Measurements from ENCODE around the gene FAM174B.

The FAM174B gene

GRCh38 chr15:92652576-92652966, 3.0 kb downstream of the FAM174B start:
- Histone ChIP-seq H2BK5ac (ENCODE audit: low read length) (peak overlapping the region; percentile 7), H4K5ac (ENCODE audit: low read length) (no peak overlapping the region), H3K36me3 (ENCODE audit: control insufficient read depth, insufficient read depth, low read length) (no peaks in the 10 kb centered on the region), H3K4me1 (ENCODE audit: control insufficient read depth, low read depth, low read length) (peaks cover 25% of the 10 kb centered on the region), H3K27ac (ENCODE audit: low read depth, low read length) (peak overlapping the region; percentile 13), H3K56ac (ENCODE audit: low read length) (peak overlapping the region; percentile 74), H3K23ac (ENCODE audit: low read length) (no peak overlapping the region), H3K27me3 (ENCODE audit: insufficient read depth, low read length, poor library complexity) (no peaks in the 10 kb centered on the region), H3K79me2 (ENCODE audit: control insufficient read depth, insufficient read depth, low read length) (peaks cover 60% of the 10 kb centered on the region), H4K8ac (ENCODE audit: low read depth, low read length) (no peak overlapping the region), H3K4me2 (ENCODE audit: low read length) (no peak overlapping the region), H3K79me1 (ENCODE audit: low read length) (peaks cover 10% of the 10 kb centered on the region), H2AK5ac (ENCODE audit: low read length) (peak overlapping the region; percentile 34), H3K4ac (ENCODE audit: low read depth, low read length) (no peak overlapping the region), H2BK15ac (replicated peaks; ENCODE audit: low read depth) (no peak overlapping the region), H3K4me3 (ENCODE audit: low read length) (no peak overlapping the region), H3K18ac (ENCODE audit: low read length) (peak overlapping the region; percentile 24), H3K9ac (ENCODE audit: low read length) (peak overlapping the region; percentile 84), H2BK120ac (ENCODE audit: low read depth, low read length) (no peak overlapping the region)
- DNase-seq = no peak
- whole genome bisulfite sequencing (ENCODE audit: extremely low coverage, insufficient coverage, low lambda C conversion rate) = no CpG with 5 or more reads among the region's 9 CpGs

- Histone ChIP-seq H3K27ac (ENCODE audit: low read depth, low read length) (peak overlapping the region; percentile 13), H2BK5ac (ENCODE audit: low read length) (peak overlapping the region; percentile 7), H3K4me1 (ENCODE audit: control insufficient read depth, low read depth, low read length) (peaks cover 29% of the 10 kb centered on the region), H3K79me2 (ENCODE audit: control insufficient read depth, insufficient read depth, low read length) (peaks cover 62% of the 10 kb centered on the region), H4K5ac (ENCODE audit: low read length) (no peak overlapping the region), H4K8ac (ENCODE audit: low read depth, low read length) (no peak overlapping the region), H3K18ac (ENCODE audit: low read length) (peak overlapping the region; percentile 15), H3K4me2 (ENCODE audit: low read length) (no peak overlapping the region), H3K27me3 (ENCODE audit: insufficient read depth, low read length, poor library complexity) (no peaks in the 10 kb centered on the region), H3K4ac (ENCODE audit: low read depth, low read length) (no peak overlapping the region), H3K79me1 (ENCODE audit: low read length) (peaks cover 10% of the 10 kb centered on the region), H2AK5ac (ENCODE audit: low read length) (peak overlapping the region; percentile 34), H3K56ac (ENCODE audit: low read length) (peak overlapping the region; percentile 74), H3K4me3 (ENCODE audit: low read length) (no peak overlapping the region), H3K23ac (ENCODE audit: low read length) (no peak overlapping the region), H2BK120ac (ENCODE audit: low read depth, low read length) (no peak overlapping the region), H2BK15ac (replicated peaks; ENCODE audit: low read depth) (no peak overlapping the region), H3K36me3 (ENCODE audit: control insufficient read depth, insufficient read depth, low read length) (no peaks in the 10 kb centered on the region), H3K9ac (ENCODE audit: low read length) (peak overlapping the region; percentile 84)
- WGBS (ENCODE audit: extremely low coverage, insufficient coverage, low lambda C conversion rate) = 100% methylated on average over 1 of the region's 10 CpGs
- DNase-seq = no peak
Measured at GRCh38 chr15:92651877-92652575, 3.5 kb downstream of the FAM174B start.

- Histone ChIP-seq H3K18ac (ENCODE audit: low read length) (peak overlapping the region; percentile 85), H3K56ac (ENCODE audit: low read length) (no peak overlapping the region), H3K4ac (ENCODE audit: low read depth, low read length) (no peak overlapping the region), H3K79me2 (ENCODE audit: control insufficient read depth, insufficient read depth, low read length) (peaks cover 71% of the 10 kb centered on the region), H2BK120ac (ENCODE audit: low read depth, low read length) (no peak overlapping the region), H3K27me3 (ENCODE audit: insufficient read depth, low read length, poor library complexity) (no peaks in the 10 kb centered on the region), H2AK5ac (ENCODE audit: low read length) (no peak overlapping the region), H4K5ac (ENCODE audit: low read length) (no peak overlapping the region), H4K8ac (ENCODE audit: low read depth, low read length) (no peak overlapping the region), H3K36me3 (ENCODE audit: control insufficient read depth, insufficient read depth, low read length) (no peaks in the 10 kb centered on the region), H3K4me1 (ENCODE audit: control insufficient read depth, low read depth, low read length) (peaks cover 33% of the 10 kb centered on the region), H3K79me1 (ENCODE audit: low read length) (peaks cover 13% of the 10 kb centered on the region), H3K23ac (ENCODE audit: low read length) (no peak overlapping the region), H3K4me3 (ENCODE audit: low read length) (no peak overlapping the region), H2BK5ac (ENCODE audit: low read length) (no peak overlapping the region), H2BK15ac (replicated peaks; ENCODE audit: low read depth) (no peak overlapping the region), H3K4me2 (ENCODE audit: low read length) (no peak overlapping the region), H3K9ac (ENCODE audit: low read length) (no peak overlapping the region), H3K27ac (ENCODE audit: low read depth, low read length) (no peak overlapping the region)
- no CpG with 5 or more reads among the region's 2 CpGs for WGBS (ENCODE audit: extremely low coverage, insufficient coverage, low lambda C conversion rate)
- no peak for DNase-seq
Measured at GRCh38 chr15:92650966-92651365, 4.6 kb downstream of the FAM174B start.

GRCh38 chr15:92650256-92650655, 5.3 kb downstream of the FAM174B start:
- WGBS (ENCODE audit: extremely low coverage, insufficient coverage, low lambda C conversion rate) = no CpG with 5 or more reads among the region's 9 CpGs
- Histone ChIP-seq H3K23ac (ENCODE audit: low read length) (no peak overlapping the region), H3K4me2 (ENCODE audit: low read length) (no peak overlapping the region), H3K9ac (ENCODE audit: low read length) (peak overlapping the region; percentile 33), H3K4ac (ENCODE audit: low read depth, low read length) (peak overlapping the region; percentile 82), H3K4me1 (ENCODE audit: control insufficient read depth, low read depth, low read length) (peaks cover 36% of the 10 kb centered on the region), H4K5ac (ENCODE audit: low read length) (peak overlapping the region; percentile 40), H2BK15ac (replicated peaks; ENCODE audit: low read depth) (no peak overlapping the region), H3K27me3 (ENCODE audit: insufficient read depth, low read length, poor library complexity) (no peaks in the 10 kb centered on the region), H3K4me3 (ENCODE audit: low read length) (no peak overlapping the region), H3K56ac (ENCODE audit: low read length) (peak overlapping the region; percentile 54), H3K79me2 (ENCODE audit: control insufficient read depth, insufficient read depth, low read length) (peaks cover 77% of the 10 kb centered on the region), H2BK120ac (ENCODE audit: low read depth, low read length) (peak overlapping the region; percentile 52), H3K27ac (ENCODE audit: low read depth, low read length) (peak overlapping the region; percentile 19), H3K18ac (ENCODE audit: low read length) (peak overlapping the region; percentile 85), H3K36me3 (ENCODE audit: control insufficient read depth, insufficient read depth, low read length) (no peaks in the 10 kb centered on the region), H4K8ac (ENCODE audit: low read depth, low read length) (no peak overlapping the region), H2AK5ac (ENCODE audit: low read length) (peak overlapping the region; percentile 69), H3K79me1 (ENCODE audit: low read length) (peaks cover 17% of the 10 kb centered on the region), H2BK5ac (ENCODE audit: low read length) (peak overlapping the region; percentile 3)
- no peak for DNase-seq

GRCh38 chr15:92648190-92648875, 7.2 kb downstream of the FAM174B start:
- Histone ChIP-seq H2BK5ac (ENCODE audit: low read length) (peak overlapping the region; percentile 93), H3K23ac (ENCODE audit: low read length) (no peak overlapping the region), H3K27ac (ENCODE audit: low read depth, low read length) (peak overlapping the region; percentile 94), H3K4me3 (ENCODE audit: low read length) (no peak overlapping the region), H3K4ac (ENCODE audit: low read depth, low read length) (peak overlapping the region; percentile 91), H4K5ac (ENCODE audit: low read length) (no peak overlapping the region), H4K8ac (ENCODE audit: low read depth, low read length) (peak overlapping the region; percentile 59), H3K18ac (ENCODE audit: low read length) (peak overlapping the region; percentile 84), H3K79me1 (ENCODE audit: low read length) (peaks cover 18% of the 10 kb centered on the region), H3K56ac (ENCODE audit: low read length) (peak overlapping the region; percentile 79), H3K36me3 (ENCODE audit: control insufficient read depth, insufficient read depth, low read length) (no peaks in the 10 kb centered on the region), H2BK120ac (ENCODE audit: low read depth, low read length) (peak overlapping the region; percentile 66), H3K4me2 (ENCODE audit: low read length) (no peak overlapping the region), H2BK15ac (replicated peaks; ENCODE audit: low read depth) (no peak overlapping the region), H3K9ac (ENCODE audit: low read length) (peak overlapping the region; percentile 4), H2AK5ac (ENCODE audit: low read length) (peak overlapping the region; percentile 71), H3K4me1 (ENCODE audit: control insufficient read depth, low read depth, low read length) (peaks cover 38% of the 10 kb centered on the region), H3K27me3 (ENCODE audit: insufficient read depth, low read length, poor library complexity) (no peaks in the 10 kb centered on the region), H3K79me2 (ENCODE audit: control insufficient read depth, insufficient read depth, low read length) (peaks cover 78% of the 10 kb centered on the region)
- no CpG with 5 or more reads among the region's 8 CpGs for WGBS (ENCODE audit: extremely low coverage, insufficient coverage, low lambda C conversion rate)
- DNase-seq = no peak

Data from mesendoderm (in vitro differentiated cells).